ENCODE data around the gene ZNF227.
"Not testable (repeated sequence)": the region's sequence is repeated elsewhere in the genome, so short reads cannot be mapped to it uniquely, and the experiment has no call there.

The ZNF227 gene

DNA sequence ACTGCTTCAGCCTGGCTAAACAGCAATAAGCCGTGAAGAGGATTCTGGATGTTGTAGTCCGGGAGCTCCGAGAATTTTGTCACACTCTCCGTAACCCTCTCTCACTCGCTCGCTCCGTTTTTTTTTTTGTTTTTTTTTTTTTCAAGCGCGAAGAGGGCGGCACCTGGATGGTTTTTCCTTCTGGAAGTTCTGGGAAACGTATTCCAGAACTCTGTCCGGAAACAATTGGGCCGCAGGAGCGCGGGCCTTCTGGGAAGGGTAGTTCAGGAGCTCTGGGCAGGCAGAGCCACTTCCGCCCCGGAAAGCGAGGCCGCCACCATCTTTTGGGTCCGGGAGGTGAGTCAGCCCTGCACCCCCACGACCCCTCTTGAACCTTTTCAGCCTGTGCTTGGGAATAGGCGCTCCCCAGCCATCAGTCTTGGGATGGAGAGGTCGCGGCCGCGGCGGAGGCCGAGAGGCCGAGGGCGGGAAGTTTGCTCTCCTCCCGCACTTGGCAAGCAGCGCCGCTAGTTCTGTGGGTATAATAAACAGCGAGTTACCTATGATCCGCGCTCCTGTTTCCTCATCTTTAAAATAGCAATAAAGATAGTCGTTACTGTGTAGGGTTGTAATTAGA is at the start of gene ZNF227:
Gene ZNF227, plus strand, starts transcription at position 283 of the 616 bp plus-strand sequence. CDS start 5,261 bp downstream, outside the sequence.
- peak; percentile 95 for DNase-seq

DNA sequence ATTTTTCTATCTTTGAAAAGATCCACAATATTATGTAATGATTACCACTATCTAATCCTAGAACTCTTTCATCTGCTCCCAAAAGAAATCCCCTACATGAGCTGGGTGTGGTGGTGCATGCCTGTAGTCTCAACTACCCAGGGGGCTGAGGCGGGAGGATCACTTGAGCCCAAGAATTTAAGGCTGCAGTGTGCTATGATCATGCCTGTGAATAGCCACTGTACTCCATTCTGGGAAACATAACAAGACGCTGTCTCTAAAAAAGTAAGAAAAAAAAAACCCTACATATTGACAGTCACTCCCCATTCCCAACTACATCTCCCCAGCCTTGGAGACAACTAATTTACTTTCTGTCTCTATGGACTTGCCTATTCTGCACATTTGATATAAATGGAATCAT is 48.5 kb upstream of the ZNF227 start:
- no peak for DNase-seq

DNA sequence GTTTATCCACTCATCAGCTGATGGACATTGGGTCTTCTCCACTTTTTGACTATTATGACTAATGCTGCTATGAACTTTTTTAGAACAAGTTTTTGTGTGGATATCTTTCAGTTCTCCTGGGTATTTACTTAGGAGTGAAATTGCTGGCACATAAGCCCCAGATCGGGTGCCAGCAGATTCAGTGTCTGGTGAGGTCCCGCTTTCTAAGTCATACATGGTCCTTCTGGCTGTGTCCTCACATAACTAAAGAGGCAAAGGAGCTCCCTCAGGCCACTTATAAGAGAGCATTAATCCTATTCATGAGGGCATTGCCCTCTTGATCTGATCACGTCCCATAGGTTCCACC is 48.0 kb upstream of the ZNF227 start:
- no peak for DNase-seq

DNA sequence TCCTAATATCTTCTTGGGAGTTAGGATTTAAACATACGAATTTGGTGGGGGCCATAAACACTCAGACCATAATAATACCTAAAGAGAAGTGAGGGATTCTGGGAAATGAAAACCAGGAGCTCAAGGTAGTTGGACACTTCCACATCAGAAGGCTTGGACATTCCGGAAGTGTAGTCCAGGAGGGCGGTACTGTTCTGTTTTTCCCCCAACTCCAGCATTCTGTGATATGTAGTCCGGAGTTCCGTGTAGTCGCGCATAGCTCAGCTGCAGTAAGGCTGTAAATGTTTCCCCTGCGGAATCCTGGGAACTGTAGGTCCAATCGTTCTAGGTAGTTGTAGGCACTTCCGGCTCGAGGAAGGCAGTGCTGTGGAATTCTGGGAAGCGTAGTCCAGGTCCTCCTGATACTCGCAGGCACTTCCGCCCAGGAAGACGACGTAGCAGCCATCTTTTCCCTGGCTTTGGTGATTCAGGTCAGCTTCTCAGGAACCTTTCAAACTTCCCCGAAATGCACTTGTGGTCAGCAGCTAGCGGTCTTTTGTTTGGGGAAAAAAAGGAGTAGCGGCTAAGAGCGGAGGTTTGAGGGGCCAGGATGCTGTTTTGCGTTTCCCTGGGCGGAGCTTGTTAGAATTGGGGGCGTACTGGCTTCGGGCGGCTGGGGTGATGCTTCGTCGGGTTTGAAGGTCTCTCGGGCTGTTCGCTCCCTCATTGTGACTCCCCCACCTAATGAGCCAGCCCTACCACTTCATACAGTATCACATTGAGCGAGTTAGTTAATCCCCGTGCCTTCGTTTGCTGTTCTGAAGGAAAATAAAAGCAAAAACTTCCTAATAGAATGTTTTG is 47.4 kb upstream of the ZNF227 start, which contains the start of gene ZNF226:
Gene ZNF226, plus strand, starts transcription at position 428 of the 840 bp plus-strand sequence. CDS start 4,981 bp downstream, outside the sequence.
- DNase-seq: peak; percentile 95

DNA sequence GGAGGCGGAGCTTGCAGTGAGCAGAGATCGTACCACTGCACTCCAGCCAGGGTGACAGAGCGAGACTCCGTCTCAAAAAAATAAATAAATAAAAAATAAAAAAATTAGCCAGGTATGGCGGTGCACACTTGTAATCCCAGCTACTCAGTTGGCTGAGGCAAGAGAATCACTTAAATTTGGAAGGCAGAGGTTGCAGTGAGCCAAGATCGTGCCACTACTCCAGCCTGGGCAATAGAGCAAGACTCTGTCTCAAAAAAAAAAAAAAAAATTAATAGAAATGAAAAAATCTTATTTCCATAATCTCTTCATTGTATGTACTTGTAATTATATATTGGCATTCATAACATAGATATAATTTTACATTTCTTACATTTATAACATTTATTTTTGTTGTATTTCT is 41.7 kb upstream of the ZNF227 start:
- DNase-seq: not testable (repeated sequence)

DNA sequence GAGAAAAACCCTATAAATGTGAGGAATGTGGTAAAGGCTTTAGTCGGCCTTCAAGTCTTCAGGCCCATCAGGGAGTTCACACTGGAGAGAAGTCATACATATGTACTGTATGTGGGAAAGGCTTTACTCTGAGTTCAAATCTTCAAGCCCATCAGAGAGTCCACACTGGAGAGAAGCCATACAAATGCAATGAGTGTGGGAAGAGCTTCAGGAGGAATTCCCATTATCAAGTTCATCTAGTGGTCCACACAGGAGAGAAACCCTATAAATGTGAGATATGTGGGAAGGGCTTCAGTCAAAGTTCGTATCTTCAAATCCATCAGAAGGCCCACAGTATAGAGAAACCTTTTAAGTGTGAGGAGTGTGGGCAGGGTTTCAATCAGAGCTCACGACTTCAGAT is 35.7 kb upstream of the ZNF227 start:
- no peak for DNase-seq

DNA sequence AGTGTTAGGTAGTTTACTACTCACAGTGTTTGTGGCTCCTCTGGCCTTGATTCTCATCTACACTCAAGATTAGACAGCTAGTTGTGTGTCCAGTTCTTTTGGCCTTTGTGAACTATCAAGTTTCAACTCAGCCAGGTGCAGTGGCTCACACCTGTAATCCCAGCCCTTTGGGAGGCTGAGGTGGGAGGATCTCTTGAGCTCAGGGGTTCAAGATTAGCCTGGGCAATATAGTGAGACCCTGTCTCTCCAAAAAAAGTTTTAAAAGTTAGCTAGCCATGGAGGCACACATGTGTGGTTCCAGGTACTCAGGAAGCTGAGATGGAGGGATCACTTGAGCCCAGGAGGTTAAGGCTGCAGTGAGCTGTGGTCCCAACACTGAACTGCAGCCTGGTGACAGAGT is 31.4 kb upstream of the ZNF227 start:
- DNase-seq: no peak

DNA sequence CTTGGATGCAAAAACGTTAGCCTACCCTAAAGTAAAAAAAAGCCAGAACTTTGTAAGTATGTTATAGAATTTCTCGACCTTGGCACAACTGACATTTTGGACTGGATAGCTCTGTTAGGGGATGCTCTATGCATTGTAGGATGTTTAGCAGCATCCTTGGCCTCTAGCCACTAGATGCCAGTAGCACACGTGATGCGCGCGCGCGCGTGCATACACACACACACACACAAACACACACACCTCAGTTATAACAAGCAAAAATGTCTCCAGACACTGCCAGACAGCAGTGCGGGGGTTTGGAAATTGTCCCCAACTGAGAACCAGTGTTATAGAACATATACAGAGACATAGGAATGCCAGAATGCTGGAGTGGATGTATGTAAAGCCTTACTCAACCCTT is 30.2 kb upstream of the ZNF227 start:
- DNase-seq: no peak

DNA sequence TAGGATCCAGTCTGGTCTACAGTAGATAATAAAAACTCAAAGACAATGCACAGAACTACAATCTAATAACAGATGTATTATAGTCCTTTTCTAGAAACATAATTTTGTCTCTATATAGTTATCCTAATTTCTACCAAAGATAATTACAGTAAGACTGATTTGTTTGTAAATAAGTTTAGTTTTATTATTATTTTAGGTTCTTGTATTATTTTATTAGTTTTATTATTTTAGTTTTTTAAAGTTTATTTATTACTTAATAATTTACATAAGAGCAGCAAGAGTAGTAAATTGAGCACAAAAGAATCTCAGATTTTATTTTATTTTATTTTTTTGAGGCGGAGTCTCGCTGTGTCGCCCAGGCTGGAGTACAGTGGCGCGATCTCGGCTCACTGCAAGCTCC is 22.3 kb upstream of the ZNF227 start:
- no peak for DNase-seq

DNA sequence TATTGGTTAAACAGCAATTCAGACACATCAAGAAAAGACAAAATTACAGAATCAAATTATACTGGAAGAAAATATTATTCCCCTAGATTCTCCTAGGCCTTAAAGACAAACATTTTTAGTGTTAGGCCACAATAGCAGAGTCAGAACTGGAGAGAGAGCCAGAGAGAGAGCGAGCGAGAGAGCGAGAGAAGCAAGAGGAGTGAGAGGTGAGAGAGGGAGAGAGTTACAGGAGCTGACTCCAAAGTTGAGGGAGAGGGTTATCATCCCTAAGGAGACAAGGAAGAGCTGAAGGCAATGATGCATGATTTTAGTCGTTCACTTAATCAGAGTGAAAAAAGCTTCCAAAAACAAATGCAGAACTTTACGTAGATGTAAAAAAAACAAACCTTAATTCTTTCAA is 20.2 kb upstream of the ZNF227 start:
- DNase-seq: no peak

DNA sequence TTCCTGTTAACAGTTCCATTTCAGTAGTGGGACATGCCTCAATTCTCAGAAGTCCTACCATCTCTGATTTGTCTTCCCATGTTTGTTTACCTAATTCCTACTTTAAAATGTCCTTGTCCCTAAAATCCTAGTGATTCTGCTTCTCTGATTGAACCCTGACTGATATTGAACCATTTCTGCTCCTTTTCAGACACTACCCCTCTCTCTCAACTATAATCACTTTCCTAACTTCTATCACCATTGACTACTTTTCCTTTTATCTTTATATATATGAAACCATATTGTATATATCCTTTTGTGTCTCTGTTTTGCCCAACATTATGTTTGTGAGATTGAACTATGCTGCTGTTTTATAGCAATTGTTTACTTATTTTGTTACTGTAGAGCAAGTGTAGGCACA is 15.6 kb upstream of the ZNF227 start:
- no peak for DNase-seq

DNA sequence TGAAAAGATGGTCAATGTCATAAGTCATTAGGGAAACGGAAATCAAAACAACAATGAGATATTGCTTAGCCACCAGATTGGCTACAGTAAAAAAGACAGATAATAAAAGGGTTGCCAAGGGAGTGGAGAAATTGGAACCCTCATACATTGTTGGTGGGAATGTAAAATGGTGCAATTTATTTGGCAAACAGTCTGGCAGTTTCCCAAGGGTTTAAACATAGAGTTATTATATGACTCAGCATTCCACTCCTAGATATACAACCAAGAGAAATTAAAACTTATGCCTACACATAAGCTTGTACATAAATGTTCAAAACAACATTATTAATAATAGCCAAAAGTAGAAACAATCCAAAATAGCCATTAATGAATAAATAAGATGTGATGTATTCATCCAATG is 9.9 kb upstream of the ZNF227 start:
- no peak for DNase-seq

DNA sequence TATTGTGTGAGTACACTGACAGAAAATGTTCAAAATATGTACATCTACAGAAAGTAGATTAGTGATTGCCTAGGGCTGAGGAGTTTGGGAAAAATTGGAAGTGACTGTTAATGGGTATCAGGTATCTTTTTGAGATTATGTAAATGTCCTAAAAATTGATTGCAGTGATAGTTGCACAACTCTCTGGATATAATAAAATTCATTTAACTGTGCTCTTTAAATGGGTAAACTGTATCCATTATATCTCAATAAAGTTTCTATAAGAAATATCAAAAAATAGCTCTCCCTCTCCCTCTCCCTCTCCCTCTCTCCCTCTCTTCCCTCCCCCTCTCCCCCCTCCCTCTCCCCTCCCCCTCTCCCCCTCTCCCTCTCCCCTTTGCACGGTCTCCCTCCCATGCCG is 9.4 kb upstream of the ZNF227 start:
- no peak for DNase-seq

DNA sequence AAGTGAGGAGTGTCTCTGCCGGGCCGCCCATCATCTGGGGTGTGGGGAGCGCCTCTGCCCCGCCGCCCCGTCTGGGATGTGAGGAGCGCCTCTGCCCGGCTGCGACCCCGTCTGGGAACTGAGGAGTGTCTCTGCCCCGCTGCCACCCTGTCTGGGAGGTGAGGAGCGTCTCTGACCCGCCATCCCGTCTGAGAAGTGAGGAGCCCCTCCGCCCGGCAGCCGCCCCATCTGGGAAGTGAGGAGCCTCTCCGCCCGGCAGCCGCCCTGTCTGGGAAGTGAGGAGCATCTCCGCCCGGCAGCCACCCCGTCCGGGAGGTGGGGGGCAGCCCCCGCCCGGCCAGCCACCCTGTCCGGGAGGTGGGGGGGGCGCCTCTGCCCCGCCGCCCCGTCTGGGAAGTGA is 8.5 kb upstream of the ZNF227 start:
- DNase-seq: not testable (repeated sequence)

DNA sequence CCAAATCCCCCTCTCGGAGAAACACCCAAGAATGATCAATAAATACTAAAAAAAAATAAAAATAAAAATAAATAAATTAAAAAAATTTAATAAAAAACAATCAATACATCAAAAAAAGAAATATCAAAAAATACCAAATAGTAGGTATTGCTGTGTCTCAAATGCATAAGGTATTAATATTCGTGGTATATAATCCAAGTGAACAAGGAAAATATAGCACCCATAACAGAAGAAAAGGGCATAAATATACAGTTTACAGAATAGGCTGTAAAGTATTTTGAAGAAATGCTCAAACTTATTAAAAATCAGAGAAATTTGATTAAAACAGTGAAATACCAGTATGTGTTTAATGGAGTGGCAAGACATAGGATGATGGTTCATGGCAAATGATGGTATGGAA is 7.6 kb upstream of the ZNF227 start:
- DNase-seq: no peak

DNA sequence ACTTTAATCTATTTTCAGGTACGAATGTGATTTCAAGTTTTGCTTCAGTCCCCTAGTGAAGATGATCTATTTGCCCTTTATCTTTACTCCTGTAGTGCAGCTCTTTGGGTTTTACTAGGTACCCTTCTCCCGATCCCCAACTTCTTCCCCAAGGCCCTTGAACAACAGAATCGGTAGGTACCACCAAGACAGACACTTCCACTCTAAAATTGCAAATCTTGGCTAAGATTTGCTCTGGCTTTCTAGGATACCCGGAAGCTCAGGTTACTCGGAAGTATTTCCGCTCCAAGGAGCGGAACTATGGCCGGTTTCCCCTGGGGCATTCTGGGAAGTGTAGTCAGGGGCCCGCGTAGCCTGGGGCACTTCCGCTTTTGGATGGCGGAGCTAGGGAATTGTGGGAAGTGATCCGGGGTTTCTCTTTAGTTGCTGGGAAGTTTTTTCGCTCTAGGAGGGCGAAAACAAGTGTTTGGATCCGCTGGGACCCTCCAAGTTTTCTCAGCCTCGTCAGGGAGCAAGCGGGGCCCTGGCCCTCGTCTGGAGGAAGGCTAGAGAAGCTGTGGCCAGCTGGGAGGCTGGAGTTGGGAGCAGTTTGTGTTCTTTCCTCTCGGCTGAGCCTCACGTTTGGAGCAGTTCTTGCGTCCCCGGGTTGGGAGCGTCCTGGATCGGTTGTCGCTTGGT is 5.1 kb upstream of the ZNF227 start:
- peak; percentile 96 for DNase-seq

DNA sequence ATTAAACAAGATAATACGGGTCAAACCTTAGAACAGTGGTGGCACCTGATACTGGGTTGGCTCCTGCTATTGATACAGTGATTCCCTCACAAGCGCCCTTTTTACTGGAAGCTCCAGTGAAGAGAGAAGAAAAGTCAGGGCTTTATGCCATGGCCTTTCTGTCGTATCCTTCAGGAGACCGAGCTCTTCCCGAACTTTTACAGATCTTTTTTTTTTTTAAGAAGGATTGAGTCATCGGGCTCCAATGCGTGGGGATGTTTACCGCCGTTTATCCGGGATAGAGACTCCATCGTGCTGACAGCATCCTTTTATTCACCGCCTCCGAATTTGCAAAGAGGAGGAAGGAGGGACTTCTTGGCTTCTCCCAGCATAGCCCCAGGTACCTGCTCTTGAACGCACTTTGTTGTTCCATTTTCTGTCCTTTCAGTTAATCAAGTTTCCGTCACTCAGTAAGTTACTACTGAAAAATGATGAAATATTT is 574 bp downstream of the ZNF227 start:
- peak; percentile 23 for DNase-seq

DNA sequence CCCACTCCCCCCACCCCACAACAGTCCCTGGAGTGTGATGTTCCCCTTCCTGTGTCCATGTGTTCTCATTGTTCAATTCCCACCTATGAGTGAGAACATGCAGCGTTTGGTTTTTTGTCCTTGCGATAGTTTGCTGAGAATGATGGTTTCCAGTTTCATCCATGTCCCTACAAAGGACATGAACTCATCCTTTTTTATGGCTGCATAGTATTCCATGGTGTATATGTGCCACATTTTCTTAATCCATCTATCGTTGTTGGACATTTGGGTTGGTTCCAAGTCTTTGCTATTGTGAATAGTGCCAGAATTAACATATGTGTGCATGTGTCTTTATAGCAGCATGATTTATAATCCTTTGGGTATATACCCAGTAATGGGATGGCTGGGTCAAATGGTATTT is 7.6 kb downstream of the ZNF227 start:
- not testable (repeated sequence) for DNase-seq

DNA sequence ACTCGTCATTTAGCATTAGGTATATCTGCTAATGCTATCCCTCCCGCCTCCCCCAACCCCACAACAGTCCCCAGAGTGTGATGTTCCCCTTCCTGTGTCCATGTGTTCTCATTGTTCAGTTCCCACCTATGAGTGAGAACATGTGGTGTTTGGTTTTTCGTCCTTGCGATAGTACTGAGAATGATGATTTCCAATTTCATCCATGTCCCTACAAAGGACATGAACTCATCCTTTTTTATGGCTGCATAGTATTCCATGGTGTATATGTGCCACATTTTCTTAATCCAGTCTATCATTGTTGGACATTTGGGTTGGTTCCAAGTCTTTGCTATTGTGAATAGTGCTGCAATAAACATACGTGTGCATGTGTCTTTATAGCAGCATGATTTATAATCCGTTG is 8.4 kb downstream of the ZNF227 start:
- DNase-seq: not testable (repeated sequence)

DNA sequence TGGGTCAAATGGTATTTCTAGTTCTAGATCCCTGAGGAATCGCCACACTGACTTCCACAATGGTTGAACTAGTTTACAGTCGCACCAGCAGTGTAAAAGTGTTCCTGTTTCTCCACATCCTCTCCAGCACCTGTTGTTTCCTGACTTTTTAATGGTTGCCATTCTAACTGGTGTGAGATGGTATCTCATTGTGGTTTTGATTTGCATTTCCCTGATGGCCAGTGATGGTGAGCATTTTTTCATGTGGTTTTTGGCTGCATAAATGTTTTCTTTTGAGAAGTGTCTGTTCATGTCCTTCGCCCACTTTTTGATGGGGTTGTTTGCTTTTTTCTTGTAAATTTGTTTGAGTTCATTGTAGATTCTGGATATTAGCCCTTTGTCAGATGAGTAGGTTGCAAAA is 9.0 kb downstream of the ZNF227 start:
- not testable (repeated sequence) for DNase-seq

DNA sequence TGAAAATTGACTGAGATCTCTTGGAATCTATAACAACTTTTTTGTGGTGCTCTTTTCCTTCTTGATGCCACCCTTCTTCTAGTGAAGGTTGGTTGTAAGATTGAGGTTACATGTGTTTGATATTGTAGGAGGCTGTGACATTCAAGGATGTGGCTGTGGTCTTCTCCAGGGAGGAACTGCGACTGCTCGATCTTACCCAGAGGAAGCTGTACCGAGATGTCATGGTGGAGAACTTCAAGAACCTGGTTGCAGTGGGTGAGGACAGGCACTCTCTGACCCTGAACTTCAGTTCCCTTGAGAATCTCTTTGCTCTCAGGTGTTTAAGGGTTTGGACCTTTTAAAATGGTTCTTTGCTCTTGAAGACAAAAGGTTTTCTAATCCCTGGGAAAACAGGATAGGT is 16.0 kb downstream of the ZNF227 start:
- DNase-seq: no peak

DNA sequence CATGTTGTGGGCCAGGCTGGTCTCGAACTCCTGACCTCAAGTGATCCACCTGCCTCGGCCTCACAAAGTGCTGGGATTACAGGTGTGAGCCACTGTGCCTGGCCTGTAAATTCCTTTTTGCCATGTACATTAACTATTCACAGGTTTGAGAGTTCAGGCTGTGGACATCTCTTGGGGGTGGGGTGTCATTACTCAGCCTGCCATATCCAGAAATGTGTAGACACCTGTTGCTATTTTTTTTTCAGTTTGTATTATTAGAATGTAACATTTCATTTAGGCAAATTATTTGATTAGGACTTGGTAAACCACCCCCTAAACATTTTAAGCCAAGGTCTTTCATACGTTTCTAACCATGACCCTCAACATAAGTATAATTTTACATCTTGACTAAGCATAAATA is 20.5 kb downstream of the ZNF227 start:
- no peak for DNase-seq

DNA sequence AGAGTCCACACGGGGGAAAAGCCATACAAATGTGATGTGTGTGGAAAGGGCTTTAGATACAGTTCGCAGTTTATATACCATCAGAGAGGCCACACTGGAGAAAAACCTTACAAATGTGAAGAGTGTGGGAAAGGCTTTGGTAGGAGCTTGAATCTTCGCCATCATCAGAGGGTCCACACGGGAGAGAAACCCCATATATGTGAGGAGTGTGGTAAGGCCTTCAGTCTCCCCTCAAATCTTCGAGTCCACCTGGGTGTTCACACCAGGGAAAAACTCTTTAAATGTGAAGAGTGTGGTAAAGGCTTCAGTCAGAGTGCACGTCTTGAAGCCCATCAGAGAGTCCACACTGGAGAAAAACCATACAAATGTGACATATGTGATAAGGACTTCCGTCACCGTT is 24.1 kb downstream of the ZNF227 start:
- DNase-seq: no peak

DNA sequence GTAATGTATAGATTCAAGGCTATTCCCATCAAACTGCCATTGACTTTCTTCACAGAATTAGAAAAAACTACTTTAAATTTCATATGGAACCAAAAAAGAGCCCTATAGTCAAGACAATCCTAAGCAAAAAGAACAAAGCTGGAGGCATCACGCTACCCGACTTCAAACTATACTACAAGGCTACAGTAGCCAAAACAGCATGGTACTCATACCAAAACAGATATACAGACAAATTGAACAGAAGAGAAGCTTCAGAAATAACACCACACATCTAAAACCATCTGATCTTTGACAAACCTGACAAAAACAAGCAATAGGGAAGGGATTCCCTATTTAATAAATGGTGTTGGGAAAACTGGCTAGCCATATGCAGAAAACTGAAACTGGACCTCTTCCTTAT is 40.0 kb downstream of the ZNF227 start:
- DNase-seq: not testable (repeated sequence)
